HG03558 (cell line): ENCODE measurements around the gene ADAMTS7.
"Not testable (repeated sequence)": the region's sequence is repeated elsewhere in the genome, so short reads cannot be mapped to it uniquely, and the experiment has no call there.

ENCODE experiments used
- ATAC-seq: cut with Tn5 transposase; IDR thresholded peaks from one replicate; pipeline ENCODE4 v1.9.1; 2021; ENCODE audit warnings: moderate number of reproducible peaks; ENCODE audit not compliant: unreplicated experiment; ENCODE audit errors: extremely low read depth

The ADAMTS7 gene

DNA sequence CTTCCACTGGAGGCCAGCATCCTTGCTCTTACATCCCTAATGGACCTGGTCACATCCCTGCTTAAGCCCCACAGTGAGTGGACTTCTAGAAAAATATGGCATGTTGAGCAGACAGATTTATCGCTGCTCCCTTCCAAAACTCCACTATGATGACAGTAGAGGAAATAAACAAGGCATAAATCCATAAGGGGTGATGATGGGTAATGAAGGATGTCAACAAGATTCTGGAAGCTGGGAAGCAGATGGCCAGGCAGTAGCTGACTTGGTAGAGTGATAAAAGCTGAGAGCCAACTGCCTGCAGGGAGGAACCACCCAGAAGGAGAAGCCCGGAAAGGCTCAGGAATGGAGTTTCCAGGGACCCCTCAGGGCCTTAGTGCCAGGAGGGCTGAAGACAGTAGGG lies 28.9 kb downstream of the ADAMTS7 start:
- not testable (repeated sequence) for ATAC-seq

DNA sequence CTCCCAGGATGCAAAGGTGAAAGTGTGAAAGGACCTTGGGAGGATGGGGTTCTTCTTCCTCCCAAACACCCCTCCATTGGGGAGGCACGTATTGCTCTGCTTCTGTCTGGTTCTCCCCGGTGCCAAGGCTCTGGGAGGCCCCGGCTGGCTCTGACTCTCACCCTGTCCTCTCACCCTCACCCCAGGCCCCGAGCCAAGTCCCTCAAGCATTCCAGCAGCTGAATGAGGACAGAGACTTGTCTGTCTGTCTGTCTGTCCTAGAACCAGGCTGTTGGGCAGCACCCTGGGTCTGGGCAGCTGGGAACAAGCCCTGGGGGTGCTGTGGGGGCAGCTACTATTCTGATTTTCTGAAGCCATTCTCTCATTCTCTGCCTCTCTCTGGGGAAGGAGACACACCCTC lies 29.9 kb downstream of the ADAMTS7 start:
- not testable (repeated sequence) for ATAC-seq

DNA sequence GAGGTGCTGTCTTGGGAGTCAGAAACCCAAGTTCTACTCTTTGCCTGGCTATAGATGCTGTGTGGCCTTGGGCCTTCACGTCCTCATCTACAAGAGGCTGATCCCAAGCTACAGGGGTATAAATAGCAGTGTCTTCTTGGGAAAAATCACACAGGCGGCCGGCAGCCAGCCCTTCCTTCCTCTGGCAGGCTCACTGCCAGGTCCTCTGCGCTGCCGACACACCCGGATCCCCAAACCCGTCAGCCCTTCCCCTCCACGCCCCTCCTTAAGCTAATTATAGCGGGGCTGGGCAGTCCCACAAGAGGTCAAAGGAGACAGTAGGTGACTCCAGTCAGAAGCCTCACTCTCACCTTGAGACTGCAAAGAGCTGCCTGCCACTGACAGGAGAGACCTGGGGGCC lies 31.3 kb downstream of the ADAMTS7 start:
- not testable (repeated sequence) for ATAC-seq

DNA sequence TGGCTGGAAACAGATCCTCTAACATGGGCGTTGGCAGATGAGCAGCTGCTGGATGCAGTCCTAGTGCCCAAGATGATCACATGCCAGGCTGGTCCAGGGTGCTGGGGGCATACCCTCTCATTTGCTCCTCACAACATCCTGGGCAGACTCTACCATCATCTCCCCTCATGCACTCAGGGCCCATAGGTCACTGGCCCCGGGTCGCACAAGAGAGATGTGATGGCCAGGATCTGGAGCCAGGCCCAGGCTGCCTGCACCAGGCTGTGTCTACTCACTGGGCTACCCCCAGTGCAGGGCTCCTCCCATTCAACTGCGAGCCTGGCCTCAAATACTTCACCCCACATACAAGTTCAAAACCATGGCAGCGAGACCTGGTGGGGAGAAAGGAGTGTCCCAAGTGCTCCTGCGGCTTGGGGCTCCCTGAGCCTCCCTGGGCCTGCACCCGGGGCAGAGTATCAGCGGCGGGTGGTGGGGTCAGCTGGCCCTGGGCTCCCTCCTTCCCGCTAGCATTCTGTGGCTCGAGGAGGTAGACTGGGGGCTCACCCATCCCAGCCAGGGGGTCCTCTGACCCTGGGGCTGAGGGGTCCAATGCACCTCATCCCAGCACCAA lies 32.0 kb downstream of the ADAMTS7 start:
- ATAC-seq, result not testable (repeated sequence)

DNA sequence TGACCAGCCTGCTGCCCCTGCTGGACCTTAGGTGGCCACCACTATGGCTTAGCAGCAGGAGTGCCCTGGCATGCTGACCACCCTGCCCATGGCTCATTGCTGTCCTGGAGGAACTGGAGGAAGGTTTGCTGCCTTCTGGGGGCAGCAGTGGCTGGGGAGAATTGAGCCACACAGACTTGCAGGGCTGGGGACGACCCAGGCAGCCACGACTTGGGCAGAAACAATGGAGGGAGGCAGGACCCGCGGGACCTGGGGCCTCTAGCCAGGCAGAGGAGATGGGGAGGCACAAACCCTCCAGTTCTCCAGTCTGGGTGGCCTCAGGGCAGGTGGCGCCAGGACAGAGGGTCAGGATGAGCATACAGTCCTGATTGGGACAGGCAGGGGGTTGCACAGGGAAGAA lies 32.8 kb downstream of the ADAMTS7 start:
- ATAC-seq, result no peak

DNA sequence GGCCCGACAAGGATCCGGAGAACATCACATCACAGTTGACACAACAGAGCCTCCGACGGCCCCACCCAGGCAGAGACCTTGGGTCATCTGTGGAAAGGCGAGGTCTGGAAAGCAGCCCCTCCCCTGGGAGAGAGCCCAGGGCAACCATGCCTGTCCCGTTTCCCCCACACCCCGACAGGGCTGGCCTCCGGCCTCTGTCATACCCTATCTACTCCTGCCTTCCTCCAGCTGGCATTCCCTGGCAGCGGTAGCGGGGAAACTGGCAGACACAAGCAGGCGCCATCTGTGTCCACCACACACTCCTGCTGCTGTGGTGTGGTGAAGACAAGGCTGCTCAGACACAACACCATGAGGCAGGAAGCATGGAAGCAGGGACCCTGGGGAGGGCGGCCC lies 33.3 kb downstream of the ADAMTS7 start:
- ATAC-seq, result not testable (repeated sequence)

DNA sequence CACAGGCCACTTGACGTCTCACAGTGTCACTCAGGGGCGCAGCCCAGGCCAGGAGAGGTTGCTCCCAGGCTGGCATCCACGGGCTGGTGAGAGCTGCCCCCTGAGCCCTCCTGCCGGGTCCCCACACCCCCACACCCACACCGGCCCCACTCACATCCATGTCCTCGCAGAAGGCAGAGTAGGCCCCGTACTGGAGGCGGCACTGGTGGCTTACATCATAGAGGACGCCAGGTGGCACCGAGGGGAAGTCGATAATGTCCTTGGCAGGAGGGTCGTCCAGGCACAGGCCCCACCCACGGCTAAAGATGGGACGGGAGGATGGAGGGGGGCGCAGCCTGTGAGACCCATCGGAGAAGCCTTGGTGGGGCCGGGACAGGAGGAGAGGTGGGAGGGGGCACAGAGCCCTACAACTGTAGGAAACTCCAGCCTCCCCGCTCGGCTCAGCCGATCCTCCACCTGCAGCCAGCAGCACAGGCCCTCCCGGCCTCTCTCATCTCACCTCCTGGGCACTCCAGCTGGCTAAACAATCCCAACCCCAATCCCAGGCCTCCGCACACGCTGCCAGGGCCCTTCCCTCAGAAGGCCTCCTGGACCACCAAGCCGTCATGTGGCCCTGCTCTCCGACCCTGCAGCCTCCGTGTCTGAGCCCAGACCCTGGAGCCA lies 33.8 kb downstream of the ADAMTS7 start:
- ATAC-seq, result not testable (repeated sequence)

DNA sequence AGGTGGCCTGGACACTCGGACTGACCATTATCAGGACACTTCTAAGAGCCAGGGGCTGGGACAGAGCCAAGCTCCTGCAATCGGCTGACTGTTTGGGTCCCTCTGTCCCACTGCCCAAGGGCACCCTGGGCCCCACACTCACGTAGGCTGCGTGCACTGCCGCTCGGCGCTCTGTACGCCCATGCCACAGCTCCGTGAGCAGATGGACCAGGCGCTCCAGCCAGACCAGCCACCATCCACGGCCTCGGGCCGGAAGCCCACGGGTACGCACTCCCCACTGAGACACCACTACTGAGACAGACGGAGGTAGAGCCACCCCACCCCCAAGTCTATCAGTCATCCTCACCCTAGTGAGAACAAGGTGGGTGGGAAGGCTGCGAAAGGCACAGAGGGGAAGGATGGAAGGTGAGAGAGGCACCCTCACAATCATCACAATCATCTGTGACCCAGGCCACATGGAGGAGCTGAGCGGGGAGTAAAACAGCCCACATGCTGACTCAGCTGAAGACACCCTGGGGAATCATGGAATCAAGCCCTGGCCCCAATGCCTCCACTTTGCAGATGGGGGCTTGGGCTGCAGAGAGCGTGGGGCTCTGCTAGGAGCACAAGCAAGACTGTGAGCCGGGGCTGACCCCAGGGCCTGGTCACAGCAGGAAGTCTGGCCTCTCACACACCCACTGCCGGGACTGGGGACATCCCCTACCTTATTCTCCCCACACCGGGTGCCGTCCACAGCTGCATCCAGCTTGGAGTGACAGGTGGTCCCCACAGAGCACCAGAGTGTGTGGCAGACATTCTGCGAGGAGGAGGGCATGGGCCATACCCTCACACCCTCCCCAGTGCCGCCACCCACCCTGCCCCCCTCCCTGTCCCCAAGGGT lies 35.0 kb downstream of the ADAMTS7 start:
- not testable (repeated sequence) for ATAC-seq

DNA sequence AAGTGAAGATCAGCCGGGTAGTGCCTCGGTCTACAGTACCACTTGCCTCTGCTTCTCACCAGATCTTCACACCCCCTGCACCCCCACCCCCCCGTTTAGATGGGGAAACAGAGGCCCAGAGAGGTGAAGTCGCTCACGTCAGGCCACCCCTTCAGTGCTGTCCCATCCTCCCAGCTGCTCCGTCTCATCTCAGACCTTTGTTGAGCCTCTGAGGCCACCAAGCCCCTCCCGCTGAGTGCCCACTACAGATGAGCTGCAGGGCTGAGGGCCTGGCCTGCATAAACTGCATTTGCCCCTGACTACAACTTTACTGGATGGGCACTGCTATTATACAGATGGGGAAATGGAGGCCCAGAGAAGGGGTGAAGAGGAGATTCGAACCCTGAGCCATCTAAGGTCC lies 35.8 kb downstream of the ADAMTS7 start:
- ATAC-seq, result no peak

DNA sequence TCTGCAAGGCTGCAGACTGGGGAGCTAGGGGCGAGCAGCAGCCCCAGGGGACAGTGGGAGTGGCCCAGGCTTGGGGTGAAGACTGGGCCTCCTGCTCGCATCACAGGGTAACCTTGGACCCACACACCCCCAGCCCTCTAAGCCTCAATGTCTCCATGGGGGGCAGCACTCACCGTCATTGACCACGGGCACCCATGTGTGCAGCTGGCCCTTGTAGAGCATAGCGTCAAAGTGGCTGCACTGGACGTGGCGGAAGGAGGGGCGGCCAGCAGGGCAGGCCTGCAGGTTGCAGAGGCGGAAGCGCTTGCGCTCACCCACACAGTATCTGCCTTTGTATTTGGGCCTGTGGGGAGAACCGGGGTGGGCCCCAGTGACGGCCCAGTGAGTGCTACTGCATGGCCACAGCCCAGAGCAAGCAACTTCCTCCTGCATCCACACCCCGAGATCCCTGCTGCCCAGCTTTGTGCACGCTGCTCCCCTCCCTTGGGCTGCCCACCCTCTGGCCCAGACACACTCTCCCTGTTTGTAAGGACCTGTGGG lies 36.7 kb downstream of the ADAMTS7 start:
- not testable (repeated sequence) for ATAC-seq

DNA sequence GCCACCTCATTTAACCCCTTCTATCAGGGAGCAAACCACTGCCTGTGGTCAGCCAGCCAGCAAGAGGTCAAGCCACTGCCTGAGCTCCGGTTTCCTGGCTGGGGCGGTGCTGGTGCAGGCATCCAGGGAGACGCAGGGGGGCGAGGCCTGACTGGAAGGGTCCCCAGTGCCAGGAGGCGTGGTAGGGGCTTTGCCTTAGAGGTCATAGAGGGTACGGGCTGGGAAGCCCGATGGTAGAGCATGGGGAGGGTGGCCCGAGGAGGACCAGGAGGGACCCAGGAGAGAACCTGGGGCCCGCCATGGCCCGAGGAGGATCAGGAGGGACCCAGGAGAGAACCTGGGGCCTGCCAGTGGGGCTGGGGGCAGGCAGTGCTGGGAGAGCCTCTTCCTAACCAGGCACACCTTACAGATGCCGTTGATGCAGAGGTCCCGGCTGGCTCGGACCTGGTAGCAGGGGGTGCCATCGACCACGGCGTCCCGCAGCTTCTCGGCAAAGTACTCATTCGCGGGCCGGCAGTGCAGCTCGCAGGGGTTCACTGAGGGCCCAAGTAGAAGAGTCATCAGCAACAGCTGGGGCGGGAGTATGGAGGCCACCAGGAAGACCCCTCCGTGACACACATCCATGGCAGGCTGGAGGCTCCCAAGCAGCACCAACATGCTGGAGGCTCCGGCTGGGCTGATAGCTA lies 37.4 kb downstream of the ADAMTS7 start:
- ATAC-seq, result not testable (repeated sequence)

DNA sequence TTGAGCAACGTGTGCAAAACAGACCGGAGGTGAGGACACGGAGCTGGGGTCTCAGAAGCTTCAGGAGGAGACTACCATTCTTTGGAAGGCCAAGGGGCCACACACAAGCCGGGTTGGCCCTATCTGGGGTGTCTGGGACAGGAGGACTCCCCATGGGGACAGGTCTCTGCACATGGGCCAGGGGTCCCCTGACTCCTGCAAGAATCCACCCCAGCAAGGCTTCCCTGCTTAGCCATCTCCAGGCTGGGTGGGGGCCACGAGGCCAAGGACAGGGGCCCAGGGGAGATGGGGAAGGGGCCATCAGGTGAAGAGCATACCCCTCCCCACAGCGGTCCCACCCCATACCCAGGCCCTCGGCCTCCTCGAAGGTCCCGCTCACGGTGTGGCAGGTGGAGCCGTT lies 38.5 kb downstream of the ADAMTS7 start:
- ATAC-seq, result no peak

DNA sequence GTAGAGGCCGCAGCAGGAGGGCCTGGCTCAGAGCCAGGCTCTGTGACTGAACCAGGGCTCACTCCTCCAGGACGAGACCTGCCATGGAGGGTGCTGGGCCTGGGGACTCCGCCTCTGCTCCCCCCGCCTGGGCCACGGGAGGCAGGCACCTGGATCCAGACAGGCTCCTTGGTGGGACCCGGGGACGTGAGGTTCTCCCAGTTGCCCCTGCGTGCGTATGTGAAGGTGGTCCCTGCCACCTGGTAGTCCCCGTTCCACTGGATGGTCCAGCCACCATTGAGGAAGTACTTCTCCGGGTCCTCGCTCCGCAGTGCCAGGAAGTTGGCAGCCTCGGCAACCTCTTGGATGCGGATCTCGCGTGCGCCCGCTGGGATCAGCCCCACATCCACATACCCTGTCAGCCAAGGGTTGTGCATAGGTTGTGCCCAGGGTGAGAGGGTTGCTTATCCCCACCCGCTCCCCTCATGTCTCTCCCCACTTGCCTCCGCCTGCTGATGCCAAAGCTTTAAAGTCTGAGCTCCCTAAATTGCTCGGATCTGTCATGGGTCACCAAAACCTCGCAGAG lies 39.7 kb downstream of the ADAMTS7 start:
- not testable (repeated sequence) for ATAC-seq

DNA sequence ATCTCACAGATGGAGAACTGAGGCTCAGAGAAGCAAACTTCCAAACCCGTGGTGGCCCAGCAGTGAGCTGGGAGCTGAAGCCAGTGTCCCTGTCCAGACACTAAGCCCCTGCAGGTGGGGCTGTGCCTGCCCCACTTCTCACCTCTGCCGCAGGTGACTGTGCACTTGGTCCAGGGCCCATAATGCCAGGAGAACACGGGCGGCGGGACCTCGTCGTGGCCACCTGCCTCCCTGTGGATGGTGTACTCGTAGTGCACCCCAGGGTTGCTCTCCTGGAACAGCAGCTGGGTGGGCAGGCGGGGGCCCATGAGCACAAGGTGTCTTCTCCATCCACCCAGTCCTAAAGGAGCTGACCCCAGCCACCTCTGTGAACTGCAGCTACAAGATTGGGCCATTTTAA lies 40.2 kb downstream of the ADAMTS7 start:
- not testable (repeated sequence) for ATAC-seq

DNA sequence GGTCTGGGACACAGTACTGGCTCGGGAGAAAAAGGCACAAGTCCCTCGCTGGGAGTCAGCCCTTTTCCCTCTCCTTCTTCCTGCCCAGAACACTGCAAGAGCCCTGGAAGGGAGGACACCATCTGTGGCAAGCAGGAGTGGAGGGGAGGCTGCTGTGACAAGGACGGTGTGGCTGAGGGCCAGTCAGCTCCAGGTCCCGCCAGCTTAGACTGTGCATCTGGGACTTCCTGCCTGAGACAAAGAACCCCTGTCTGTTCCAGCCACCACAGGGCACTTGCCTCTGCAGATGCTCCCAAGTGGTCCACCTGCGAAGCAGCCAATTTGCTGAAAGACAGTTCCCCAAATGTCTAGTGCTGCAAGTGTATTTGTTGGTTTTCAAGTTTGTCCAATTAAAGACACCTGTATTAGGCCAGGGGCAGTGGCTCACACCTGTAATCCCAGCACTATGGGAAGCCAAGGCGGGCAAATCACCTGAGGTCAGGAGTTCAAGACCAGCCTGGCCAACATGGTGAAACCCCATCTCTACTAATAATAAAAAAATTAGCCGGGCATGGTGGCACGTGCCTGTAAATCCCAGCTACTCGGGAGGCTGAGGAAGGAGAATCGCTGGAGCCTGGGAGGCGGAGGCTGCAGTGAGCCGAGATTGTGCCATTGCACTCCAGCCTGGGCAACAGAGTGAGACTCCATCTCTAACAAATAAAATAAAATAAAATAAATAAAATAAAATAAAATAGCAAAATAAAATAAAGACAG lies 41.6 kb downstream of the ADAMTS7 start:
- ATAC-seq, result not testable (repeated sequence)

DNA sequence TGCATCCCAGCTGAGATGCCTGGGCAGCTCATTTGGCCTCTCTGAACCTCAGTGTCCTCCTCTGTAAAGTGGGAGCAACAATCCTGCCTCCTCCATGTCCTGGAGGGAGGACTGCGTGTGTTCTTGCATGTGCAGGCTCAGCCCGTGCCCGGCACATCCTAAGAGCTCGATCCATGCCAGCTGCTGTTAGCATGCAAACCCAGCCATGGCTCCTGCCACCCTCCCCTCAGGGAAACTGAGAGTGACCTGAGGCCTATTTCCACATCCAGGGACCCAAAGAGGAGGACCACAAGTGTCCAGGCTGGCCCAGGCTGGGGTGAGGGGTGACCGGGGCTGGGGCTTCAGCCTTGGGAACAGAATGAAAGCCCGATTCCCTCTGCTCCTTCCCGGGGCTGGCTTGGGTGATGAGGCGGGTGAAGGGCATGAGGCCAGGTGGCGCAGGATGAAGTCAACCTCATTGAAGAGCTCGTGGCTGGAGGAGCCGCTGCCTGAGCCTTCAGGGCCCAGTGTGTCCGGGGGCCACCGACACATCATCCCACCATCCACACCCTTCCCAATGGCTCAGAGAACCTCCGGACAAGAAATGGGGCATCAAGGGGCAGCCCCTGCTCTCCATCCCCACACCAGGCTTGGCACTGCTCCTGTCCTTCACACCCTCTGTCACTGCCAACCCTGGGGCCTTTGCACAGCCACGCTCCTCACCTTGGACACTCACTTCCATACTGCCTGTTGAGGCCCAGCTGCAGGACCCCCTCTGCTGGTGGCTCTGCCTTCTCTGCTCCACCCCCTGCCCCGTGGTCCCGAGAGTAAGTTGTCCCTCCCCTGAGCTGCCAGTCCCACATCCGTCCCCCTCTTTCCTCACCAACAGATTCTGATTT lies 42.5 kb downstream of the ADAMTS7 start:
- ATAC-seq, result no peak

DNA sequence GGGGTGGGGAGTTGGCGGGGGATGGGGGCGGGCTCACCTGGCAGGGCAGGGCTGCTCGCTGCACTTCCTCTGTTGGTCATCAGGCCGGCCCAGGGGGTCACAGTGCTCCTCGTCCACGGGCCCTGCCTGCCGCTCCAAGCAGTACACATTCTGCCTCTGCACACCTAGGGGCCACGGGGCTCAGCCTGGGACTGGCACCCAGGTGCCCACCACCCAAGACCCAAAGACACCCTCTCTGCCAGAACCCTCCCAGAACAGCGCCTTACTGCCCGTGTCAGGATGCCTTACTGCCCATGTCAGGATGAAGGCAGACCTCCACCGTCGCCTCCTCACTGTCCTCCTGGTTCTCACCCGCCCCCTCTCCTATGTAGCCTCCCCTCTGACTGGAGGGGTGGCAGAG lies 43.2 kb downstream of the ADAMTS7 start:
- ATAC-seq, result no peak

DNA sequence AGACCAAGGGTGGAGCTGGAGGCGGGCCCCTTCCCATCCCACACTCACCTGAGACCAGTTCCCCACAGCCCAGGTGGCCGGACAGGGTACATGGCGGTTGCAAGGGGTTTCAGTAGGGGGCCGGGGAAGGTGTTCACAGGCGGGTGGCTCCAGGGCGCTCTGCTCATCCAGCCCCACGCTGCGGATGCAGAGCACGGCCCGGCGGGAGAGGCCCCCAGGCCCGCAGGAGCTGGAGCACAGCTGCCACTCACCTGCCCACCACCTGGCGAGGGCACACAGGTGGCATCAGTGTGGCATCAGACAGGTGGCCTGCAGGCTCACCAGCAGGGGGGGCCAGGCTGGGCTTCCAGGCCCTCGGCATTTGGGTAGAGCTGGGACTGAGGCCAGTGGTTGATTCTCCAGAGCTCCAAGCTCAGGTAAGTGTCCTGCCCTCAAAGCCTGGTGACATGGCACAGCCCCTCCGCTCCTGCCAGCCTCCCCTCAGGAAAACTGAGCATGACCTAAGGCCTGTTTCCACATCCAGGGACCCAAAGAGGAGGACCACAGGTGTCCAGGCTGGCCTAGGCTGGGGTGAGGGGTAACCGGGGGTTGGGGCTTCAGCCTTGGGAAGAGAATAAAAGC lies 43.8 kb downstream of the ADAMTS7 start:
- no peak for ATAC-seq
